Measurements from ENCODE around the gene PCDHGA2. TPM values are rescaled to one million over a fixed set of nuclear protein-coding genes. Genes with fewer than 3 reads are reported as not detected.

Gene PCDHGA2
- total RNA-seq, 1 donor from 2014 or later: 2.7 TPM

- ATAC-seq (no peak), DNase-seq (no peak)
- Histone ChIP-seq H3K36me3 (no peaks in the 10 kb centered on the region), H3K4me3 (peak within 1 kb of the TSS; percentile 39), H3K9me3 (peaks cover 60% of the 10 kb centered on the region), H3K27me3 (ENCODE audit: low read depth) (peaks cover 18% of the 10 kb centered on the region), H3K27ac (no peak within 1 kb of the TSS), H3K4me1 (no peaks in the 10 kb centered on the region)
- TF ChIP-seq CTCF (IDR thresholded peaks at IDR 0.05): peak; percentile 40
- intact Hi-C loops (cut with DNase I): no loop called here
Observed at GRCh38 chr5:141354900-141355469, 16.4 kb downstream of the PCDHGA2 start, which contains the start of gene PCDHGA4. PCDHGA4 (plus strand) TSS chr5:141355021; CDS start chr5:141355108, 87 bp downstream.

GRCh38 chr5:141355641-141356040 lies 17.1 kb downstream of the PCDHGA2 start:
- ATAC-seq: no peak
- Histone ChIP-seq H3K27ac (no peak overlapping the region), H3K27me3 (ENCODE audit: low read depth) (peaks cover 25% of the 10 kb centered on the region), H3K9me3 (peaks cover 60% of the 10 kb centered on the region), H3K4me3 (peak overlapping the region; percentile 39), H3K4me1 (no peaks in the 10 kb centered on the region), H3K36me3 (no peaks in the 10 kb centered on the region)
- no peak for TF ChIP-seq CTCF (IDR thresholded peaks at IDR 0.05)
- DNase-seq: no peak
- intact Hi-C loops (cut with DNase I): no loop called here

- no peak overlapping the region for H3K27ac ChIP-seq
- H3K4me1 ChIP-seq: no peaks in the 10 kb centered on the region
- H3K4me3 ChIP-seq: no peak overlapping the region
- H3K27me3 ChIP-seq (ENCODE audit: low read depth): peaks cover 27% of the 10 kb centered on the region
- intact Hi-C loops (cut with DNase I): no loop called here
- no peak for DNase-seq
- peaks cover 62% of the 10 kb centered on the region for H3K9me3 ChIP-seq
- no peak for TF ChIP-seq CTCF (IDR thresholded peaks at IDR 0.05)
- no peak for ATAC-seq
- no peaks in the 10 kb centered on the region for H3K36me3 ChIP-seq
Observed at GRCh38 chr5:141356133-141356532, 17.6 kb downstream of the PCDHGA2 start.

- no peak for DNase-seq
- no peak for TF ChIP-seq CTCF (IDR thresholded peaks at IDR 0.05)
- no peaks in the 10 kb centered on the region for H3K36me3 ChIP-seq
- peaks cover 62% of the 10 kb centered on the region for H3K9me3 ChIP-seq
- H3K27me3 ChIP-seq (ENCODE audit: low read depth): peaks cover 24% of the 10 kb centered on the region
- no peak overlapping the region for H3K27ac ChIP-seq
- intact Hi-C loops (cut with DNase I): no loop called here
- ATAC-seq: no peak
- H3K4me1 ChIP-seq: no peaks in the 10 kb centered on the region
- H3K4me3 ChIP-seq: no peak overlapping the region
Observed at GRCh38 chr5:141356950-141357349, 18.4 kb downstream of the PCDHGA2 start.

- Histone ChIP-seq H3K9me3 (peaks cover 78% of the 10 kb centered on the region), H3K36me3 (no peaks in the 10 kb centered on the region), H3K4me1 (no peaks in the 10 kb centered on the region), H3K4me3 (peak within 1 kb of the TSS; percentile 41), H3K27ac (no peak within 1 kb of the TSS), H3K27me3 (ENCODE audit: low read depth) (peaks cover 28% of the 10 kb centered on the region)
- ATAC-seq (no peak), DNase-seq (no peak)
- peak; percentile 37 for TF ChIP-seq CTCF (IDR thresholded peaks at IDR 0.05)
- intact Hi-C loops (cut with DNase I): no loop called here
Observed at GRCh38 chr5:141359790-141360426, 21.3 kb downstream of the PCDHGA2 start, which contains the start of gene PCDHGB2. PCDHGB2 (plus strand) TSS chr5:141359994; CDS start chr5:141360136, 142 bp downstream.
